ENCODE data around the gene PLA2G4E. TPM values are rescaled to one million over a fixed set of nuclear protein-coding genes. Genes with fewer than 3 reads are reported as not detected.

Gene PLA2G4E
- total RNA-seq, 4 donors from 2014 or later: 0.12 TPM; not detected in 3

DNA sequence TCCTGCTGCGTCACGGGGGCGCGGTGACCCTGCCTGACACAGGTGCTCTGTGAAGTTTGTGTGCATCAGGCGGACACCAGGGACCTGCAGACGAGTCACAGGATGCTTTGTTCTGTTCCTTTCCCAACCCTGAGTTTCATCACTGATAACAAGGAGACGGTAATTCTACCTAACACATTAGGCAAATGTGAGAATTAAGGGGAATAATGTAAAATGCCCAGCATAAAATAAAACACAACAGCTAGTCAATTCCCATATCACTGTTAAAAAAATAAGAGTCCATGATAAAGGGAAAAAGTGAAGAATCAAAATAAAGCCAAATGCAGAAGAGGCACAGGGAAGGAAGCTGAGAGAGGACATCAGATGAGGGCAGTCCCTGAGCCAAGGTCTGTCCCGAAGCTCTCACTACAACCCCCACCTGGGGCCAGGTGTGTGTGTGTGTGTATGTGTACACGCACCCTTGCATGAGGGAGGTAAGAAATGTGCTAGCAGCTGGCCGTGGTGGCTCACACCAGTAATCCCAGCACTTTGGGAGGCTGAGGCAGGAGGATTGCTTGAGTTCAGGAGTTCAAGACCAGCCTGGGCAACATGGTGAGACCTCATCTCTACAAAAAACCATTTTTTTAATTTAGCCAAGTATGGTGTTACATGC, 46.0 kb upstream of the PLA2G4E start:
- TF ChIP-seq, protein P1, sequence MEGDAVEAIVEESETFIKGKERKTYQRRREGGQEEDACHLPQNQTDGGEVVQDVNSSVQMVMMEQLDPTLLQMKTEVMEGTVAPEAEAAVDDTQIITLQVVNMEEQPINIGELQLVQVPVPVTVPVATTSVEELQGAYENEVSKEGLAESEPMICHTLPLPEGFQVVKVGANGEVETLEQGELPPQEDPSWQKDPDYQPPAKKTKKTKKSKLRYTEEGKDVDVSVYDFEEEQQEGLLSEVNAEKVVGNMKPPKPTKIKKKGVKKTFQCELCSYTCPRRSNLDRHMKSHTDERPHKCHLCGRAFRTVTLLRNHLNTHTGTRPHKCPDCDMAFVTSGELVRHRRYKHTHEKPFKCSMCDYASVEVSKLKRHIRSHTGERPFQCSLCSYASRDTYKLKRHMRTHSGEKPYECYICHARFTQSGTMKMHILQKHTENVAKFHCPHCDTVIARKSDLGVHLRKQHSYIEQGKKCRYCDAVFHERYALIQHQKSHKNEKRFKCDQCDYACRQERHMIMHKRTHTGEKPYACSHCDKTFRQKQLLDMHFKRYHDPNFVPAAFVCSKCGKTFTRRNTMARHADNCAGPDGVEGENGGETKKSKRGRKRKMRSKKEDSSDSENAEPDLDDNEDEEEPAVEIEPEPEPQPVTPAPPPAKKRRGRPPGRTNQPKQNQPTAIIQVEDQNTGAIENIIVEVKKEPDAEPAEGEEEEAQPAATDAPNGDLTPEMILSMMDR (IDR thresholded peaks at IDR 0.05): no peak
- ATAC-seq (ENCODE audit: low FRiP score) (no peak), DNase-seq (ENCODE audit: low spot score) (no peak)

DNA sequence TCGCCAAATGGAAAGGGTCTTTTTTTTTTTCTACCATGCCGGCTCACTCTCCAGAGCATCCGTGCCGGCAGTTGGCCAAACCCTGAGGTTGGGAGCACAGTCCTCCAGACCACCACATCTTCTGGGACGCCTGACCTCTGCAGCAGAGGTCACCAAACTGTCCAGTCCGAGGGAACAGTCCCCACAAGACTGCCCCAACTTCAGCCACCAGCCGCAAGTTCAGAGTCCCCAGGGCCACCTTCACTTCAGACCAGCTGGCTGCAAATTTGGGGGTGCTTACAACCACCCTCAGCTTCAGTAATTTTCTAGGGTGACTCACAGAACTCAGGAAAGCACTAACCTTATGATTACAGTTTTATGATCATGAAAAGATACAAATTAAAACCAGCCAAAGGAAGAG, 44.6 kb upstream of the PLA2G4E start:
- ATAC-seq (ENCODE audit: low FRiP score) (no peak), DNase-seq (ENCODE audit: low spot score) (no peak)
- TF ChIP-seq, protein P1 (IDR thresholded peaks at IDR 0.05): no peak

DNA sequence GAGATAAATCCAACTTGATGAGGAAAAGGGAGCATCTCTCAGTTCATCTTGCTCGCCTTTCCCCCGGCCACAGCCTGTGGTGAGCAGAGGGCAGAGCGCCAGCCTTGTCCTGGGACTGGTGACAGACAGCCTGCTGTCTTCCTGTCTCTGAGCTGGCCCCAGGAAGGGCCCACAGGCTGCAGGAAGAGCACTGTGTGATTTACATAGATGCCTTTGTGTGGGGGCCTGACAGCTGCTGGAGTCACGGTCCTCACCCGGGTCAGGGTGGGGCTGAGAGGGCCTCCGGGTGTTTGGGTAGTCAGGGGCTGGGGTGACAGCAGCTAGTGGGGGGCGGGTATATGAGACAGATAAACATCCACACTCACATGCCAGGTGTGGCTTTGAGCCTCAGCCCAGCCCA, 44.2 kb upstream of the PLA2G4E start:
- ATAC-seq (ENCODE audit: low FRiP score) (no peak), DNase-seq (ENCODE audit: low spot score) (no peak)
- TF ChIP-seq, protein P1 (IDR thresholded peaks at IDR 0.05): no peak

DNA sequence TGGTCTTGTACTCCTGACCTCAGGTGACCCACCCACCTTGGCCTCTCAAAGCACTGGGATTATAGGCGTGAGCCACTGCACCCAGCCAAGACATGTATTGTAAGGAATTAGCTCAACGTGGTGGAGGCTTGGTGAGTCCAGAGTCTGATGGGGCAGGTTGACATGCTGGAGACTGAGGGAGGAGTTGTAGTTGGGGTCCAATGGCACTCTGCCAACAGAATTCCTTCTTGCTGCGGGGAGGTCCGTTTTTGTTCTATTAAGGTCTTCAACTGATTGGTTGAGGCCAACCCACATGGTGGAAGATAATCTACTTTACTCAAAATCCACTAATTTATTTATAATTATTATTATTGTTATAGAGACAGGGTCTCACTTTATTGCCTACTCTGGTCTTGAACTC, 43.4 kb upstream of the PLA2G4E start:
- TF ChIP-seq, protein P1 (IDR thresholded peaks at IDR 0.05): no peak
- ATAC-seq (ENCODE audit: low FRiP score) (no peak), DNase-seq (ENCODE audit: low spot score) (no peak)

DNA sequence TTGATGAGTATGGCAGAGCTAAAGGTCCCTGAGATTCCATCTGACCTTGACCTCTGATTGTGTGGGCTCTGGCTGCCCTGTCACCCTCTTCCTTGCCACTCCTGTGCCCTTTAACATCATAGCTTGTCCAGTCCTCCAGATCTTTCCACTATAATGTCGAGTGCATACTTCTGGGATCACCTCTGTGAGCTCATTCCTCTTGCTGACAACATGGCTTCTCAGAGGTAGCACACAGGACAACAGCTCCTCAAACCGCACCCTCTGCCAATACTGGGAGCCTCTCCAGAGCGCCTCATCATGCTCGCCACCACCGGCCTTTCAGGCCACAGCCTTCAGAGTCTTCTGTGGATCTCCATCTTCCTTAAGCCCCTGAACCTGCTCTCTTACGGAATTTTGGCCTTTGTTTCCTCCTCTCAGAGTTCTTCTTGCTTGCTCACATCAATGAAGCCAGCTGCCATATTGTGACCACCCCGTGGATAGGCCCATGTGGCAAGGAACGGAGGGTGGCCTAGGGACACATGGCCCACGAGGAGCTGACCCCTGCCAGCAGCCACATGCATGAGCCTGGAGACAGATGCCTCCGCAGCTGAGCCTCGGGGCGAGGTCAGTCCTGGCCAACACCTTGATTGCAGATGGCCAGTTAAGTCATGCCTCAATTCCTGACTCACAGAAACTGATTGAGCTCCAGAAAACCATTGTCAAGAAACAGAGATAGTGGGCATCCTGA, 42.4 kb upstream of the PLA2G4E start:
- TF ChIP-seq, protein P1 (IDR thresholded peaks at IDR 0.05): no peak
- DNase-seq (ENCODE audit: low spot score) (no peak), ATAC-seq (ENCODE audit: low FRiP score) (no peak)

DNA sequence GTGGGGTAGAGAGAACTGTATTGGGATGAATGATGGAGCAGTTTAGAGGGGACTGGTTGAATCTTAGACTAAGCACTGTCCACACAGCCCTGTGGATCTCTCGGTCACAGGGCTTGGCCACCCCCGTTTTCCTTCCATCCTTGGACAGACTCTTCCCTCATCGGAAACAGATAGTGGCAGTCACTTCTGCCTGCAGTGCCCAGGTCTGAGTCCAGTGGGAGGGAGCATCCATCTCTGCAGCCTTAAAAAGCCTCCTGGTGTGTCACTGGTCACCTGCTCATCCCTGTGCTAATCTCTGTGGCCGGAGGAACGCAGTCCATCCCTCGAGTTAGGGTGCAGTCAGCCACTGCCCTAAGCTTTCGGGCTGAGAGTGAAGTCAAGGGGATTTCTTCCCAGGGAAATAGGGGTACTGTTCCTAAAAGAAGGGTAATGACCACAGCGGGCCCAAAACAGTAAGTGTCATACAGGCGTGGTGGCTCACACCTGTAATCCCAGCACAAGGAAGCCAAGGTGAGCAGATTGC, 41.5 kb upstream of the PLA2G4E start:
- DNase-seq (ENCODE audit: low spot score) (no peak), ATAC-seq (ENCODE audit: low FRiP score) (no peak)
- TF ChIP-seq, protein P1 (IDR thresholded peaks at IDR 0.05): no peak

DNA sequence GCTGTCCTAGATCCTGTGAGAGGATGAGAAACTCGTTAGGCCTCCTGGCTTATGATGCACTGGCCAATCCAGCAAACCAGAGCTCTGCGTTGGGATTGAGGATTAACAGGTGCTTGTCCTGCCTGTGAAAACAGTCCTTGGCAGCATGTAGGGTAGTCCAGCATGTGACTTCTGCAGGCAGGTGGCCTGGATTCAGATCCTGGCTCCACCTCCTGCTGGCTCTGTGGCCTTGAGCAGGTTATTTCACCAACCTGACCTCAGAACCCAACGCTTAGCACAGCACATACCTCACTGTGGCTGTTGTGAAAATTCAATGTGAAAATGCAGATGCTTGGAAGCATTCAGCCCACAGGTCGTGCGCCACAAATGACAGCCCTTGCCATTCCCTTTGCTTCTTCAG, 40.0 kb upstream of the PLA2G4E start:
- DNase-seq (ENCODE audit: low spot score) (no peak), ATAC-seq (ENCODE audit: low FRiP score) (no peak)
- TF ChIP-seq, protein P1 (IDR thresholded peaks at IDR 0.05): no peak

All from omental fat pad (tissue), 4 donors.